ENCODE results near the gene MTRR.

The MTRR gene
- total RNA-seq: 64.0 to 75.2 (median 67.8) reads per million in 3 donors

- DNase-seq: peak; percentile 79 to 87 (median 83)
- Histone ChIP-seq H3K9me3 (ENCODE audit: control insufficient read depth, low read length) (no peaks in the 10 kb centered on the region), H3K36me3 (ENCODE audit: control insufficient read depth, insufficient read depth, low read length) (no peaks in the 10 kb centered on the region), H3K4me1 (ENCODE audit: control insufficient read depth, insufficient read depth, low read length, poor library complexity, severe bottlenecking) (peaks cover 27% of the 10 kb centered on the region), H3K4me3 (ENCODE audit: insufficient read depth, low read depth, low read length, poor library complexity, severe bottlenecking) (peak within 1 kb of the TSS; percentile 97), H3K27me3 (replicated peaks; ENCODE audit: control insufficient read depth, insufficient read depth, low read length, poor library complexity, severe bottlenecking) (no peaks in the 10 kb centered on the region), H3K27ac (ENCODE audit: insufficient read depth, low read length, poor library complexity, severe bottlenecking) (peak within 1 kb of the TSS; percentile 67)
Observed at GRCh38 chr5:7868773-7869473, at the start of gene MTRR, which contains the start of gene FASTKD3. Gene MTRR, plus strand, starts transcription at chr5:7869148. Its CDS starts 1,647 bp downstream, at chr5:7870795. Gene FASTKD3, minus strand, starts transcription at chr5:7869031. Its CDS starts 948 bp downstream, at chr5:7868083.

DNA sequence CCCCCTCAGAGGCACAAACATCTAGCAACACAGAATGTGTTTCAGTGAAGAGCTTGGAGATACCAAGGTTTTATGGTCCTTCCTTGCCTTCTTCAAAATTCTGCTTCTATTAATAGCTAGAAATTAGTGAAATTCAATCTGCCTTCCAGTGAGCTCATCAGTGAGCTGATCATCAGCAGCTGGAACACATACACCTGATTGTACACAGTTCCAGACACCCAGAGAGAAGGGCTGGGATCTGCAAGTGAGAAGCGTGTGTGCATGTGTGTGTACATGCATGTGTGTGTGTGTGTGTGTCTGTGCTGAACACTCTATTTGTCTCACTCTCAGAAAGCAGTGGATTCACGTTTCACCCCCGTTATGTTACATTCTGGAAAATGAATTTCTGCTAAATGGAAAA lies 46.5 kb upstream of the MTRR start:
- H3K36me3 ChIP-seq (ENCODE audit: control insufficient read depth, insufficient read depth, low read length): no peaks in the 10 kb centered on the region
- H3K27me3 ChIP-seq (replicated peaks; ENCODE audit: control insufficient read depth, insufficient read depth, low read length, poor library complexity, severe bottlenecking): no peaks in the 10 kb centered on the region
- no peak overlapping the region for H3K27ac ChIP-seq (ENCODE audit: insufficient read depth, low read length, poor library complexity, severe bottlenecking)
- no peak for DNase-seq
- H3K9me3 ChIP-seq (ENCODE audit: control insufficient read depth, low read length): no peaks in the 10 kb centered on the region
- H3K4me1 ChIP-seq (ENCODE audit: control insufficient read depth, insufficient read depth, low read length, poor library complexity, severe bottlenecking): no peaks in the 10 kb centered on the region
- no peak overlapping the region for H3K4me3 ChIP-seq (ENCODE audit: insufficient read depth, low read depth, low read length, poor library complexity, severe bottlenecking)

DNA sequence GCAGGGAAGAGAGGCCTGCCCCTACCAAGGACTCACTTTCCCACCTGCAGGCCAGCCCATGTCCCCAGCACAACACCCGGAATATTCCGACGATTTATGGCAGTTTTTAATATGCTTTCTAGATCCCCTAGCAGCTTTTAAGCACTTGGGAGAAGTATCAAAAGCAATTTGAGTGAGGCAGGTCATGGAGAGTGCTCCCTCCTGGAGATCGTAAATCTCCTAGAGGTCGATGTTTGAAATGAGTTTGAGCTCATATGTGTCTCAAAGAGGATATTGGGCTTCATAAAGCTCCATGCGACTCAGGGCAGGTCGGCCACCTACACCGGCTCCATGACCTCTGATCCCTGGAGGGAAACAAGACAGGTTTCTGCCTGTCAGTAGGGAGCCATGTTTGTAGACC lies 45.4 kb upstream of the MTRR start:
- Histone ChIP-seq H3K36me3 (ENCODE audit: control insufficient read depth, insufficient read depth, low read length) (no peaks in the 10 kb centered on the region), H3K27me3 (replicated peaks; ENCODE audit: control insufficient read depth, insufficient read depth, low read length, poor library complexity, severe bottlenecking) (no peaks in the 10 kb centered on the region), H3K4me3 (ENCODE audit: insufficient read depth, low read depth, low read length, poor library complexity, severe bottlenecking) (no peak overlapping the region), H3K4me1 (ENCODE audit: control insufficient read depth, insufficient read depth, low read length, poor library complexity, severe bottlenecking) (no peaks in the 10 kb centered on the region), H3K27ac (ENCODE audit: insufficient read depth, low read length, poor library complexity, severe bottlenecking) (no peak overlapping the region), H3K9me3 (ENCODE audit: control insufficient read depth, low read length) (no peaks in the 10 kb centered on the region)
- DNase-seq: no peak

GRCh38 chr5:7824995-7825394 lies 44.0 kb upstream of the MTRR start:
- no peak for DNase-seq
- Histone ChIP-seq H3K27ac (ENCODE audit: insufficient read depth, low read length, poor library complexity, severe bottlenecking) (no peak overlapping the region), H3K4me3 (ENCODE audit: insufficient read depth, low read depth, low read length, poor library complexity, severe bottlenecking) (no peak overlapping the region), H3K27me3 (replicated peaks; ENCODE audit: control insufficient read depth, insufficient read depth, low read length, poor library complexity, severe bottlenecking) (no peaks in the 10 kb centered on the region), H3K36me3 (ENCODE audit: control insufficient read depth, insufficient read depth, low read length) (no peaks in the 10 kb centered on the region), H3K9me3 (ENCODE audit: control insufficient read depth, low read length) (no peaks in the 10 kb centered on the region), H3K4me1 (ENCODE audit: control insufficient read depth, insufficient read depth, low read length, poor library complexity, severe bottlenecking) (no peaks in the 10 kb centered on the region)

DNA sequence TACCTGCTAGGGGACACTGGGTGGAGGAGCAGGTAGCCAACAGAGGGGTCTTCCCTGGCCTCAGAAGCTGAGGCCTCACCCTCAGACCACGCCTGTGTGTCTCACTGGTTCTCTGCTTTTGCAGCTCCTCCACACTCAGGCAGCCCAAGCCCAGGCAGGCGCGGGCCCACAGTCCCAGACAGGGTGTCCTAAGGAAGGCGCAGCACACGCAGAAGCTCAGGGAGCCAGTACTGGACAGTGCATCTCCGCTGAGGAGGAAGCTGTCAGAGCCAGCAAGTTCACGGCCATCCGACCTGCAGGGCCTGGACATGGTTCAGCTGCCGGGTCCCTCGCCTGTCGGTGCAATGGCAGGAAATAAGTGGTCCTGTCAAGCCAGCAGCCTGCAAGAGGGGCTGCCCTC lies 43.3 kb upstream of the MTRR start:
- no peak overlapping the region for H3K4me3 ChIP-seq (ENCODE audit: insufficient read depth, low read depth, low read length, poor library complexity, severe bottlenecking)
- H3K4me1 ChIP-seq (ENCODE audit: control insufficient read depth, insufficient read depth, low read length, poor library complexity, severe bottlenecking): no peaks in the 10 kb centered on the region
- H3K27me3 ChIP-seq (replicated peaks; ENCODE audit: control insufficient read depth, insufficient read depth, low read length, poor library complexity, severe bottlenecking): no peaks in the 10 kb centered on the region
- no peak overlapping the region for H3K27ac ChIP-seq (ENCODE audit: insufficient read depth, low read length, poor library complexity, severe bottlenecking)
- no peak for DNase-seq
- H3K36me3 ChIP-seq (ENCODE audit: control insufficient read depth, insufficient read depth, low read length): no peaks in the 10 kb centered on the region
- no peaks in the 10 kb centered on the region for H3K9me3 ChIP-seq (ENCODE audit: control insufficient read depth, low read length)

DNA sequence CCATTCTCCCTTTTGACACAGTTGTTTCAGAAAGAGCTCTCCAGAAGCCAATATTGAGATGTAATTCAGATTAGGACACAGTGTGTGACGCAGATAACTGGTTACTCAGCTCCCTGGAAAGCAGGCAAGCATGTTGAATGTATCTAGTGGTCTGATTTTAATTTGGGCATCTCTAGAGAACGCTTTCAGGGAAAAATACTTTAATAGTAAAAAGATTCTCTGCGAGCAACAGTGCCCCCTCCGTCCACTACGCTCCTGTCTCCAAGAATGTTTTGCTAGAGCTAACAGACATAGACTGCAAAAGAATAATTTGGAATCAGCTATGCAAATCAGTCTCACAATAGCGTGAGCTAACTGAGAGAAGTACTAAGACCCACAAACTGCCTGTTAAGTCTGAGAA lies 41.3 kb upstream of the MTRR start:
- Histone ChIP-seq H3K27me3 (replicated peaks; ENCODE audit: control insufficient read depth, insufficient read depth, low read length, poor library complexity, severe bottlenecking) (no peaks in the 10 kb centered on the region), H3K36me3 (ENCODE audit: control insufficient read depth, insufficient read depth, low read length) (no peaks in the 10 kb centered on the region), H3K27ac (ENCODE audit: insufficient read depth, low read length, poor library complexity, severe bottlenecking) (no peak overlapping the region), H3K9me3 (ENCODE audit: control insufficient read depth, low read length) (no peaks in the 10 kb centered on the region), H3K4me1 (ENCODE audit: control insufficient read depth, insufficient read depth, low read length, poor library complexity, severe bottlenecking) (no peaks in the 10 kb centered on the region), H3K4me3 (ENCODE audit: insufficient read depth, low read depth, low read length, poor library complexity, severe bottlenecking) (no peak overlapping the region)
- DNase-seq: no peak

DNA sequence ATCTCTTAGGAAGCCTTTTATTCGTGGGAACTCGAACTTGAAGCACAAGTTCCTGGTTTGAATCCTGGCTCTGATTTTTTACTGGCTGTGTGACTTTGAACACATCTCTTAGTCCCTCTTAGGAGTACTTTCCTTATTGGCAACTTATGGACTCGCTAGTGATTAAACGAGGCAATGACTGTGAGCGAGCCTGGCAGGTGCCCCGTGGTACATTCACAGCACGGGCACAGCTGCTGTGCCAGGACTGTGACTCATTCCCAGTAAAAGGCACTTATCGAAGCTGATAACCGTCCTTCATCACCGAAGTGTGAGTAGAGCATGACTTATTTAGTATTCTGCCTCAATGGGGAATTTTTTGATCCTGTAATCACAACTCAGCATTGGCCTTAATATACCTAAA lies 40.7 kb upstream of the MTRR start:
- H3K27ac ChIP-seq (ENCODE audit: insufficient read depth, low read length, poor library complexity, severe bottlenecking): no peak overlapping the region
- H3K9me3 ChIP-seq (ENCODE audit: control insufficient read depth, low read length): no peaks in the 10 kb centered on the region
- H3K4me1 ChIP-seq (ENCODE audit: control insufficient read depth, insufficient read depth, low read length, poor library complexity, severe bottlenecking): no peaks in the 10 kb centered on the region
- H3K4me3 ChIP-seq (ENCODE audit: insufficient read depth, low read depth, low read length, poor library complexity, severe bottlenecking): no peak overlapping the region
- H3K36me3 ChIP-seq (ENCODE audit: control insufficient read depth, insufficient read depth, low read length): no peaks in the 10 kb centered on the region
- no peaks in the 10 kb centered on the region for H3K27me3 ChIP-seq (replicated peaks; ENCODE audit: control insufficient read depth, insufficient read depth, low read length, poor library complexity, severe bottlenecking)
- DNase-seq: no peak

DNA sequence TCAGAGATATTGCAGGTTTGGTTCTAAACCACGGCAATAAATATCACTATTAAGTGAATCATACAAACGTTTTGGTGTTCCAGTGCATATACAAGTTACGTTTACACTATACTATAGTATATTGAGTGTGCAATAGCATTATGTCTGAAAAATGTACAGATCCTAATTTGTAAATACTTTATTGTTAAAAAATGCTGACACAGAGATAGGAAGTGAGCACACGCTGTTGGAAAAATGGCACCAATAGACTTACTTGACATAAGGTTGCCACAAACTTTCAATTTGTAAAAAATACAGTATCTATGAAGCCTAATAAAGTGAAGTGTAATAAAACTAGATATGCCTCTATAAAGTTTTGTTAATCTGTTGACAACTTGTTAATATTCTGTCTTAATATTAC lies 34.0 kb upstream of the MTRR start:
- Histone ChIP-seq H3K27me3 (replicated peaks; ENCODE audit: control insufficient read depth, insufficient read depth, low read length, poor library complexity, severe bottlenecking) (no peaks in the 10 kb centered on the region), H3K4me1 (ENCODE audit: control insufficient read depth, insufficient read depth, low read length, poor library complexity, severe bottlenecking) (no peaks in the 10 kb centered on the region), H3K9me3 (ENCODE audit: control insufficient read depth, low read length) (no peaks in the 10 kb centered on the region), H3K36me3 (ENCODE audit: control insufficient read depth, insufficient read depth, low read length) (no peaks in the 10 kb centered on the region), H3K27ac (ENCODE audit: insufficient read depth, low read length, poor library complexity, severe bottlenecking) (no peak overlapping the region), H3K4me3 (ENCODE audit: insufficient read depth, low read depth, low read length, poor library complexity, severe bottlenecking) (no peak overlapping the region)
- no peak for DNase-seq

- no peaks in the 10 kb centered on the region for H3K4me1 ChIP-seq (ENCODE audit: control insufficient read depth, insufficient read depth, low read length, poor library complexity, severe bottlenecking)
- H3K27ac ChIP-seq (ENCODE audit: insufficient read depth, low read length, poor library complexity, severe bottlenecking): no peak overlapping the region
- no peaks in the 10 kb centered on the region for H3K9me3 ChIP-seq (ENCODE audit: control insufficient read depth, low read length)
- no peaks in the 10 kb centered on the region for H3K36me3 ChIP-seq (ENCODE audit: control insufficient read depth, insufficient read depth, low read length)
- no peaks in the 10 kb centered on the region for H3K27me3 ChIP-seq (replicated peaks; ENCODE audit: control insufficient read depth, insufficient read depth, low read length, poor library complexity, severe bottlenecking)
- no peak overlapping the region for H3K4me3 ChIP-seq (ENCODE audit: insufficient read depth, low read depth, low read length, poor library complexity, severe bottlenecking)
- DNase-seq: no peak
Observed at GRCh38 chr5:7837403-7837802, 31.5 kb upstream of the MTRR start.

GRCh38 chr5:7842531-7842930 lies 26.4 kb upstream of the MTRR start:
- Histone ChIP-seq H3K9me3 (ENCODE audit: control insufficient read depth, low read length) (no peaks in the 10 kb centered on the region), H3K27me3 (replicated peaks; ENCODE audit: control insufficient read depth, insufficient read depth, low read length, poor library complexity, severe bottlenecking) (no peaks in the 10 kb centered on the region), H3K27ac (ENCODE audit: insufficient read depth, low read length, poor library complexity, severe bottlenecking) (no peak overlapping the region), H3K4me3 (ENCODE audit: insufficient read depth, low read depth, low read length, poor library complexity, severe bottlenecking) (no peak overlapping the region), H3K36me3 (ENCODE audit: control insufficient read depth, insufficient read depth, low read length) (no peaks in the 10 kb centered on the region), H3K4me1 (ENCODE audit: control insufficient read depth, insufficient read depth, low read length, poor library complexity, severe bottlenecking) (no peaks in the 10 kb centered on the region)
- DNase-seq: no peak
